ENCODE data around the gene CD22. TPM values are rescaled to one million over a fixed set of nuclear protein-coding genes. Genes with fewer than 3 reads are reported as not detected.

CD22 gene
- total RNA-seq, 1 experiment from 2014 or later: 0.56 TPM

DNA sequence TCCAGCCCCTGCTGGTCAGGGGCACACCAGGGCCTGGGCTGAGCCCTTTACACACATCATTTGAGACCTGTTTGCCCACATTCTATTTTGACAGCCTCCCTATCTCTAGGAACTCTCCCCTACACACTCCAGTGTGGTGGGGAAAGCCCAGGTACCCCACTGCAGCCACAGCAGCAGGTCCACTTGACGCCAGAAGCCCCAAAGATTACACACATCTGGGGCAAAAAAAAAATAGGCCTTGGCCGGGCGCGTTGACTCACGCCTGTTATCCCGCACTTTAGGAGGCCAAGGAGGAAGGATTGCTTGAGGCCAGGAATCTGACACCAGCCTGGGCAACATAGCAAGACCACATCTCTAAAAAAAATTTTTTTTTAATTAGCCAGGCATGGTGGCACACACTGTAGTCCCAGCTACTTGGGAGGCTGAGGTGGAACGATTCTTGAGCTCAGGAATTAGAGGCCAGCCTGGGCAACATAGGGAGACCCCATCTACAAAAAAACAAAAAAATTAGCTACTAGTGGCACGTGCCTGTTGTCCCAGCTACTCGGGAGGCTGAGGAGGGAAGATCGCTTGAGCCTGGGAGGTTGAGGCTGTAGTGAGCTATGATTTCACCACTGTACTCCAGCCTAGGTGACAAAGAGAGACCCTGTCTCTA lies 18.0 kb upstream of the CD22 start:
- intact Hi-C loops (cut with micrococcal nuclease): no loop called here
- Mint-ChIP-seq H3K9me3 (ENCODE audit: unreplicated experiment) (no peaks in the 10 kb centered on the region), H3K27me3 (ENCODE audit: insufficient read depth, unreplicated experiment) (no peaks in the 10 kb centered on the region), H3K36me3 (ENCODE audit: insufficient read depth, unreplicated experiment) (no peaks in the 10 kb centered on the region), H3K4me1 (ENCODE audit: insufficient read depth, unreplicated experiment) (peaks cover 9% of the 10 kb centered on the region), H3K27ac (ENCODE audit: low read depth, unreplicated experiment) (no peak overlapping the region), H3K4me3 (ENCODE audit: unreplicated experiment) (no peak overlapping the region)
- TF ChIP-seq, protein P1, sequence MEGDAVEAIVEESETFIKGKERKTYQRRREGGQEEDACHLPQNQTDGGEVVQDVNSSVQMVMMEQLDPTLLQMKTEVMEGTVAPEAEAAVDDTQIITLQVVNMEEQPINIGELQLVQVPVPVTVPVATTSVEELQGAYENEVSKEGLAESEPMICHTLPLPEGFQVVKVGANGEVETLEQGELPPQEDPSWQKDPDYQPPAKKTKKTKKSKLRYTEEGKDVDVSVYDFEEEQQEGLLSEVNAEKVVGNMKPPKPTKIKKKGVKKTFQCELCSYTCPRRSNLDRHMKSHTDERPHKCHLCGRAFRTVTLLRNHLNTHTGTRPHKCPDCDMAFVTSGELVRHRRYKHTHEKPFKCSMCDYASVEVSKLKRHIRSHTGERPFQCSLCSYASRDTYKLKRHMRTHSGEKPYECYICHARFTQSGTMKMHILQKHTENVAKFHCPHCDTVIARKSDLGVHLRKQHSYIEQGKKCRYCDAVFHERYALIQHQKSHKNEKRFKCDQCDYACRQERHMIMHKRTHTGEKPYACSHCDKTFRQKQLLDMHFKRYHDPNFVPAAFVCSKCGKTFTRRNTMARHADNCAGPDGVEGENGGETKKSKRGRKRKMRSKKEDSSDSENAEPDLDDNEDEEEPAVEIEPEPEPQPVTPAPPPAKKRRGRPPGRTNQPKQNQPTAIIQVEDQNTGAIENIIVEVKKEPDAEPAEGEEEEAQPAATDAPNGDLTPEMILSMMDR (IDR thresholded peaks at IDR 0.05; ENCODE audit: unreplicated experiment): no peak
- CTCF ChIA-PET: interaction anchor here (0.6 to 1.2 kb wide), 4 partner anchors 29 to 155 kb away, joined by 3 to 4 read pairs (median 3); partner anchors contain the start of gene HAMP
- no peak for DNase-seq (ENCODE audit: unreplicated experiment)
- POLR2A ChIA-PET: no interaction called here
- BruUV-seq (replicated peaks): no TSS peak

DNA sequence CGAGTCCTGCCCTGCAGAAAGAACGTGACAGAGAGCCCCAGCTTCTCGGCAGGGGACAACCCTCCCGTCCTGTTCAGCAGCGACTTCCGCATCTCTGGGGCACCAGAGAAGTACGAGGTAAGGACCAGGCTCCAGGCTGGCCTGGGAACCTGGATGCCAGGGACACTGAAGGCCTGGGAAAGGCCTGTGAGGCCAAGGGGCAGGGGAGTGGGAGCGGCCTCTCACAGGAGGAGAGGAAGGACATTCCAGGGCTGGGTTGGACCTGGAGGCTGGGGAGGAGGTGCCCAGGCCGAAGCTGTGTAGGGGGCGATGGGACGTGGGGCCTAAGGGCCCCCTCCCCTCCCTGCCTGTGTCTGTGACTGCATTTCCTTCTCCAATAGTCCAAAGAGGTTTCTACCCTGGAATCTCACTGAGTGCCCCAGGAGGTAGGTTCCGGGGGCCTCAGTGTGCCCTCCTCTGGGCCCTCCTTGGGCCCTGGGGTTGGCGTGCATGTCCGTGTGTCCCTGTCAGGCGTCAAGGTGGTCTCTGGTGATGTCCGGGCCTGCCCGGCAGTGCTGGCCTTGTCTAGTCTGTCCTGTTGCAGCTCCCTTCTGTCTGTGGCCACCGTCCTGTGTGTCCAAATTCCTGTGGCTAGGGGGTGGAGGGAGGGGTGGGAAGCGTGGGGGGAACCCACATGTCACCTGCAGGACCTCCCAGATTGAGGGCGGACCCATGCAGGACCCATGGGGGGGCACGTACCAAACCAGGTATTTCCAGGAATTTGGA lies 16.9 kb upstream of the CD22 start:
- H3K27me3 Mint-ChIP-seq (ENCODE audit: insufficient read depth, unreplicated experiment): no peaks in the 10 kb centered on the region
- ChIA-PET POLR2A (no interaction called here), CTCF (interaction anchor here (0.6 to 1.2 kb wide), 4 partner anchors 30 to 184 kb away, joined by 3 read pairs; partner anchors contain the start of gene HAMP)
- H3K36me3 Mint-ChIP-seq (ENCODE audit: insufficient read depth, unreplicated experiment): no peaks in the 10 kb centered on the region
- TF ChIP-seq, protein P1 (IDR thresholded peaks at IDR 0.05; ENCODE audit: unreplicated experiment): no peak
- no peak for DNase-seq (ENCODE audit: unreplicated experiment)
- H3K27ac Mint-ChIP-seq (ENCODE audit: low read depth, unreplicated experiment): no peak overlapping the region
- no peak overlapping the region for H3K4me3 Mint-ChIP-seq (ENCODE audit: unreplicated experiment)
- intact Hi-C loops (cut with micrococcal nuclease): no loop called here
- no peaks in the 10 kb centered on the region for H3K9me3 Mint-ChIP-seq (ENCODE audit: unreplicated experiment)
- BruUV-seq (replicated peaks): no TSS peak
- peaks cover 9% of the 10 kb centered on the region for H3K4me1 Mint-ChIP-seq (ENCODE audit: insufficient read depth, unreplicated experiment)

DNA sequence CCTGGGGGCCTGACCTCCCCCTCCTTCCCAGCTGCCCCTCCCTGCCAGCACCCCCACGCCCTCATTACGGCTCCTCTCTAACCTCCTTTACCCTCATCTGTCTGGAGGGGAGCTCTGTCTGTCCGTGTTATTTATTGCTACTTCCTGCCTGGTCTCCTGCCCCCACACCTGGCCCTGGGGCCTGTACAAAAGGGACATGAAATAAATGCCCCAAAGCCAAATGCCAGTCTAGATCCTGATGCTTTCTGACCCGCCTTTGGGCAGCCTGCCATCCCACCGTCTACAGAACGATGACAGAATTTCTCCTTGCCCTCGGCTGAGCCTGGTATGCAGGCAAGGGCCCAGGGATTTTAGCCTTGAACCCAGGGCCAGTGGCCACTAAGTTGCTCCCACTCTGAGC lies 15.4 kb upstream of the CD22 start:
- peak; percentile 33 for DNase-seq (ENCODE audit: unreplicated experiment)
- POLR2A ChIA-PET: interaction anchor here (0.6 kb wide), 1 partner anchor 794 kb away, joined by 3 read pairs; no protein-coding TSS in a partner anchor
- CTCF ChIA-PET: interaction anchor here (0.6 to 0.9 kb wide), 2 partner anchors 18 to 236 kb away, joined by 3 to 4 read pairs; no protein-coding TSS in a partner anchor
- Mint-ChIP-seq H3K27ac (ENCODE audit: low read depth, unreplicated experiment) (no peak overlapping the region), H3K36me3 (ENCODE audit: insufficient read depth, unreplicated experiment) (no peaks in the 10 kb centered on the region), H3K27me3 (ENCODE audit: insufficient read depth, unreplicated experiment) (no peaks in the 10 kb centered on the region), H3K4me1 (ENCODE audit: insufficient read depth, unreplicated experiment) (peaks cover 12% of the 10 kb centered on the region), H3K4me3 (ENCODE audit: unreplicated experiment) (no peak overlapping the region), H3K9me3 (ENCODE audit: unreplicated experiment) (no peaks in the 10 kb centered on the region)
- TF ChIP-seq, protein P1 (IDR thresholded peaks at IDR 0.05; ENCODE audit: unreplicated experiment): no peak
- no TSS peak for BruUV-seq (replicated peaks)
- intact Hi-C loops (cut with micrococcal nuclease): no loop called here

DNA sequence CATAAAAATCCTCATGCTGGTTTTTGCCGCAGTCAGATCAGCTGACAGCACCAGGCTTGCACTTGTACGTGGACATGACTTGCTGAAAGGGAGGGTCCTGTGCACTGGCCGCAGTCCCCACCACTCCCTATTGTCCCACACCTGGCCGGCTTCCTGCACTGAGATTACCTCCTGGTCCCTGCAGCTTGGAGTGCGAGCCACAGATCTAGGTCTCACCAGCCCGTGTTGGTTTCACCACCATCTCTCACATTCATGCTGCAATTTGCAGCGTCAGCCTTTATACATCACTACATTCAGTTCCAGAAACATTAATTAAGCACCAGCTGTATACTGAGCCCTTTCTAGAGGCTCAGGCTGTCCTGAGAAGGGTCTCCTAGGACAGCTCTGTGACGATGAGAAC lies 15.0 kb upstream of the CD22 start:
- BruUV-seq (replicated peaks): no TSS peak
- intact Hi-C loops (cut with micrococcal nuclease): no loop called here
- H3K27me3 Mint-ChIP-seq (ENCODE audit: insufficient read depth, unreplicated experiment): no peaks in the 10 kb centered on the region
- H3K27ac Mint-ChIP-seq (ENCODE audit: low read depth, unreplicated experiment): no peak overlapping the region
- H3K4me1 Mint-ChIP-seq (ENCODE audit: insufficient read depth, unreplicated experiment): peaks cover 16% of the 10 kb centered on the region
- POLR2A ChIA-PET: interaction anchor here (0.6 kb wide), 1 partner anchor 794 kb away, joined by 3 read pairs; no protein-coding TSS in a partner anchor
- no peaks in the 10 kb centered on the region for H3K36me3 Mint-ChIP-seq (ENCODE audit: insufficient read depth, unreplicated experiment)
- H3K4me3 Mint-ChIP-seq (ENCODE audit: unreplicated experiment): no peak overlapping the region
- DNase-seq (ENCODE audit: unreplicated experiment): no peak
- H3K9me3 Mint-ChIP-seq (ENCODE audit: unreplicated experiment): no peaks in the 10 kb centered on the region
- CTCF ChIA-PET: interaction anchor here (0.6 kb wide), 1 partner anchor 17 kb away, joined by 3 read pairs; no protein-coding TSS in a partner anchor
- TF ChIP-seq, protein P1 (IDR thresholded peaks at IDR 0.05; ENCODE audit: unreplicated experiment): no peak

Measured in MCF 10A (cell line).